HG03571 (cell line): ENCODE results near the gene KCNQ1OT1.

Experiments used
- ATAC-seq: cut with Tn5 transposase; IDR thresholded peaks from one replicate; pipeline ENCODE4 v1.9.1; 2021; ENCODE audit not compliant: unreplicated experiment

The KCNQ1OT1 gene

DNA sequence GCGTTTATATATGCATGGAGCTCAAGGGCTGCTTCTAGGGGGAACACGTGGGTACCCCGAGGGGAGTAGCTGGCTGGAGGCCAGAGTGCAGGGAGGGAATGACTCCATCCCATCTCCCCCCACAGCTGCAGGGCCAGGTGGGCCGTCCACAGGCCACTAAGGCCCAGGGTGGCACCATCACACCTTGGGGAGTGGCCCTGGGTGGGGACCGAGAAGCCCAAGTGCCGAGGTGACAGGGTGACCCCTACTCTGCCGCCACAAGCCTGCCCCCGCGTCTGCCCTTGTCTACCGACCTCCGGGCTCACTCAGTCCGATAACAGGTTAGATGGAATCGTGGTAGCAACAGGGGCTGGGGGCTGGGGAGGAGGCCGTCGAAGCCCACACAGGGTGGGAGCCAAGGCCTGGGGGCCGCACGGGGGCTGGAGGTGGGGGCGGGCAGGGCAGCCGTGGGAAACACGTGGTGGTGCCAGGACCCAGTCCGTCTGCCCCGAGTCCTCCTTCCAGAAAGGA, 125.7 kb downstream of the KCNQ1OT1 start:
- ATAC-seq = no peak

DNA sequence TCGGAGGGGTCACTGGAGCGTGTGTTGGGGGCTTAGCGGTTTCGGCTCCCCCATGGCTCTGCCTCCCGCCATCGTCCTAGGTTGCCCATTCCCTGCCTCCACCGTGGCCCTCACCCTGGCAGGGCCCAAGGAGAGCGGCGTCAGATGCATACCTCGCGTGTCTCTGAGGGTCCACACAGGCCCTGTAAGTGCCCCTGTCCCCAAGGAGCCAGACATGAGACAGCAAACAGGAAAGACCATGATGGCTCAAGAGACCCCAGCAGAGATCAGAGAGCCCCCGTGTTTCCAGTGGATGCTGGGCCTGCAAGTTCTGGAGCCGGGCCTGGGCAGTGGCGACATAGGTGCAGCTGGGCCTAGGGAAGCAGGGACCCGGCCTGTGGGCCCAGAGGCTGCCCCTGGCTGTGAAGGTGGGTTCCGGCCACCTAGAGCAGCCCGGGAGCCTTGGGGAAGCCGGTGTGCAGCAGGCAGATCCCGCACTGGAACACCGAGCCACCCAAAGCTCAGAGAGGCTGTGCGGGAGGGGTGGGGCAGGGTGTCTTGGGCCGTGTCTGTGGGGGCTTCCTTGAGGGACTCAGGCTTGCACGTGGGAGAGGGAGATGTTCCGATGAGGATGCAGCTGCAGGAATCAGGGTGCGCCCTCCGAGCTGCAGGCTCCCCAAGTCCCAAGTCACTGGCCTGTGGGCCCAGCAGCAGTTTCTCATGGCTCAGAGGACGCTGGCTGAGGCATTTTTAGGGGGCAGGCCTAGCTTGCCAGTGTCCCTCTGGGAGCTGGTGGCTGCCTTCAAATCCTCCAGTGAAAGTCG, 126.4 kb downstream of the KCNQ1OT1 start:
- no peak for ATAC-seq

DNA sequence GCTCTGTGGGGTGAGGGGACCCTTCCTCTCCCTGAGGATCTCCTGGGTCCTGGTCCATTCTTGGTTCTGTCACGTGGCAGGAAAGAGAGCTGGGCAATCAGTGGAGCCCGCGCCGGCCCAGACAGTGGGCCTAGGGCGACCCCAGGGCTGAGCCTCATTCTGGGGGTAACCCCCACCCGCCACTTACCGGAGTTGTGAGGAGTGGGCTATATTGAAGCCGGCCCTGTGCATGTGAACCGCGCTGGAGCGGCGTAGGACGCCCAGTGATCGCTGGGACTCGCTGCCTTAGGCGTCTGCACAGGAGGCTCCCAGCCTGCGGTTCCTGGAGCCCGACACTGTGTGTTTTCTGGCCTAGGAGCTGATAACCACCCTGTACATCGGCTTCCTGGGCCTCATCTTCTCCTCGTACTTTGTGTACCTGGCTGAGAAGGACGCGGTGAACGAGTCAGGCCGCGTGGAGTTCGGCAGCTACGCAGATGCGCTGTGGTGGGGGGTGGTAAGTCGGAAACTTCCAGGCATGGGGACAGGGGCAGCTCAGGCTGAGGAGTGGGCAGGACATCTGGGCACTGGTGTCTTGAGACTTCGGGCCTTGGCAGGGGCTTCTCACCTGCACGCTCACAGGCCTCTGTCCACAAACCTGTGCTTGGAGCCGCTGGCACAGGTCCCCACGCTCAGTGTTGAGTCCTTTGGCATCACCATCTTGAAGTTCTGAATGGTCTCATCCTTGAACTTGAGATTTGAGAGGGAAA, 127.1 kb downstream of the KCNQ1OT1 start:
- no peak for ATAC-seq

DNA sequence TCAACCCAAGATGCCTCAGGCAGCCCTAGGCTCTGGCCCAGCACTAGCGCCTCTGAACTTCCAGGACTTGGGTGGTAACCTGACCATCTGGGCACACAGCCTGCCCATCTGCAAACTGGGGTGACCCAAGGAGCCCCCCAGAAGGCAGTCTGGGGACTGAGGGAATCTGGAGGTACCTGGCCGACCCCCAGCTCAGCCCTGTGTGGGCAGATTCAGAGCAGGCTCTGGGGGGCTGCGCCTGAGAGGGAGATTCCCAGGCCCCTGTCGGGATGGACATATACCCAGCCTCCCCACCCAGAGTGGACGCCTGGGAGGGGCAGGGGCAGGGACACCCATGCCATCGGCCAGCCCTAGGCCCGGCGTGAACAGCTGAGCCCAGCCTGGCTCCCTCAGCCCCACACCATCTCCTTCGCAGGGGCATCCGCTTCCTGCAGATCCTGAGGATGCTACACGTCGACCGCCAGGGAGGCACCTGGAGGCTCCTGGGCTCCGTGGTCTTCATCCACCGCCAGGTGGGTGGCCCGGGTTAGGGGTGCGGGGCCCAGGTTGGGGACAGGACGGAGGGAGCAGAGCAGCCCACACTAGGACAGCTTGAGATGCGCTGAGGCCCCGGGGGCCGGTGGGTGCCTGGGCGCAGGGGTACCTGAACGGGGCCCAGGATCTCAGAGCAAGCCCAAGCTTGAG, 128.1 kb downstream of the KCNQ1OT1 start:
- ATAC-seq = no peak

DNA sequence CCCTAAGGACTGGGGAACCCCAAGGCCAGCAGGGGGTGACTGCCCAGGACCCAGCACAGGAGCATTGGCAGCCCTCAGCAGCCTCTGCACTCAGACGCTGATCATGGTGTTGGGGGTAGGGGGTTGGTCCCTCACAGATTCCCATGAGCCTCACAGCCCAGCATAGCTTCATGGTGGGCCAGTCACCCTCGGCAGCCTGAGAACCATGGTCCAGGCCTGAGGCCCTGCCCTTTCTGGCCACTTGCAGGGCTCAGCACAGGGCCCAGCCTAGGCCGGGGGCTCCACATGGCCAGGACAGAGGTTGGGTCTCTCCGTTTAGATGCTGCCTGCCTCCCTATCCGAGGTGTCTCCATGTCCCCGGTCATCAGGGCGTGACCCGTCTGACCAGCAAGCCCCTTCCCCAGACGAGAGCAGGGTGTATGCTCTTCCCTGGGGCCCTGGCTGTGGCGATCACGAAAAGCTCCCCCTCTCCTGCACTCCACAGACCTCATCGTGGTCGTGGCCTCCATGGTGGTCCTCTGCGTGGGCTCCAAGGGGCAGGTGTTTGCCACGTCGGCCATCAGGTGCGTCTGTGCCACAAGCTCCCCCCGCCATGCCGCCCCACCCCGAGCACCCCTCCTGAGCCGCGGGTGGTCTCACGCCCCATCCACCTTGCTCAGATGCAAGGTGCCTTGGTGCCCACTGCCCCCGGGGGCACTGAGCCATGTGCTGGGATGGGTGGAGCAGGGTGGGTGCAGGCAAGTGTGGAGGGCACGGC, 128.8 kb downstream of the KCNQ1OT1 start:
- ATAC-seq = no peak

DNA sequence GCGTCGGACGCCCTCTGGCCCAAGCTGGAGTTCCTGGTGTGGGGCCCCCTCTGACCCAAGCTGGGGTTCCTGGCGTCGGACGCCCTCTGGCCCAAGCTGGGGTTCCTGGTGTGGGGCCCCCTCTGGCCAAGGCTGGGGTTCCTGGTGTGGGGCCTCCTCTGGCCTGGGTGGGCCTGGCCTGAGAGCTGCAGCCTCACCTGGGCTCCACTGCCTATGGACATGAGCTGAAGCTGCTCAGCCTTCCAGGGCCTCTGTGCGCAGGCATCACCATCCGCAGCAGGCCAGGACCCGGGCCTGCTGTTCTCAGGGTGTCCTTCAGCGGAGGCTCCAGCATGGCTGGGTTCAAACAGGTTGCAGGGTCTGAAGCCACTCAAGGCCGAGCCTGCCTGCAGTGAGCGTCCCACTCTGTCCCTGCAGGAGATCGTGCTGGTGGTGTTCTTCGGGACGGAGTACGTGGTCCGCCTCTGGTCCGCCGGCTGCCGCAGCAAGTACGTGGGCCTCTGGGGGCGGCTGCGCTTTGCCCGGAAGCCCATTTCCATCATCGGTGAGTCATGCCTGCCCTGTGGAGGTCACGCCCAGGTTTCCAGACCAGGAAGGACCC, 129.5 kb downstream of the KCNQ1OT1 start:
- ATAC-seq = no peak

DNA sequence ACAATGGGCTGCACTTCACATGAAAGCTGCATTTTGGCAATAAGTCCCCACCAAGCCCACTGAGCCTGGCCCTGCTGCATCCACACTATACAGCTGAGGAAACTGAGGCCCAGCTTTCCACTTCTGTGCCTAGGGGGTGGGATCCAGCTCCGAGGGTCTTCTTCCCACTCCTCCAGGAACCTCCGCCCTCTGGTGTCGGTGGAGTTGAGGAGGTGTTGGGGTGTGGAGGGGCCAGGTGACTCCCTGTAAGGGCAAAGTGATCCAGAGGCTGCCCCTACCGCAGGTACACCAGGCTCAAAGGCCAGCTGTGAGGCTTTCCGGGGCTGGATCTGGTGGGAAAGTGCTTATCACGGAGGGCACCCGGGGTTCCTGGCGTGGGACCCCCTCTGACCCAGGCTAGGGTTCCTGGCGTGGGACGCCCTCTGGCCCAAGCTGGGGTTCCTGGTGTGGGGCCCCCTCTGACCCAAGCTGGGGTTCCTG, 130.0 kb downstream of the KCNQ1OT1 start:
- no peak for ATAC-seq

DNA sequence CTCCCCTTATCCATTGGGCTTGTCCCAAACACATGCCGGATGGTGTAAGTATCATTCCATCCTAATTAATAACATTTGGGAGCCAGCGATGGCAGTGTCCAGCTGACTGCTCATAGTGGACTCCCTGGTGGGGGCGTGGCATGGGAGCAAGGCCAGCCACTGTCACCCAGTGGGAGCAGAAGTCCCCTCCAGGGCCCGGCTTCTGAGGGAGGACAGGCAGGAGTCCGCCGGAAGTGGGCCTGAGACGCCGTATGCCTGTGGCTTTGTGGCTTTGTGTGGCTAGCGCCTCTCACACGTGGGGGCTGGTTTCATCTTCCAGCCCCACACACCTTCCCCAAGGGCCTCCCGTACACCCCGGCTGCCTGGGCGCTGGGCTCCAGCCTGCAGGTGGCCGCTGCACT, 130.5 kb downstream of the KCNQ1OT1 start:
- ATAC-seq = no peak

DNA sequence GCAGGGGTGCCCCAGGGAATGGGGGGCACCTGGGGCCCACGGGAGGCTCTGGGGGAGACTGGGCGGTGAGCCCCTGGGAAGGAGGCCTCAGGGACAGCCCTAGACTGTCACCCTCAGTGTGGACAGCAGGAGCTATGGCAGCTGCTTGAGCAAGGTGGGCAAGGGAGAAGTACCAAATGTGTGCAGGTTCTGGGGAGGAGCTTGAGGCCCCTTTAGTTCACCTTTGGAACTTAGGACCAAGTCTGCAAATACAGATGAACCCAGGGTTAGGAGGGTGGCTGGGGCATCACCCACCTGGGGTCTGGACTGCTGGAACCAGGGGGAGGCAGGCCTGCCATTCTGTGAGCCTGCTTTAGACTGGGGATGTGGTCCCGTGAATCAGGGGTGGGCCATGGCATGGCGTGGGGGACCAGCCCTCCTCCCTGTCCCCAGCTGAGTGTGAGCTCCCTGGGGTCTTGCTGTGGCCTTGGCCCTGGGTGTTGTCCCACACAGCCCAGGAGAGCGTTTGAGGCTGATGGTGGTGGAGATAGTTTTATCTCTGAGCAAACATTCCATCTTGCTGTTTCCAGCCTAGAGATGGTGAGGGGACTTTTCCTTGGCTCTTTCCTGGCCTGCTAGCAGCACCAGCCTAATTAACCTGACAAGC, 132.6 kb downstream of the KCNQ1OT1 start:
- no peak for ATAC-seq

DNA sequence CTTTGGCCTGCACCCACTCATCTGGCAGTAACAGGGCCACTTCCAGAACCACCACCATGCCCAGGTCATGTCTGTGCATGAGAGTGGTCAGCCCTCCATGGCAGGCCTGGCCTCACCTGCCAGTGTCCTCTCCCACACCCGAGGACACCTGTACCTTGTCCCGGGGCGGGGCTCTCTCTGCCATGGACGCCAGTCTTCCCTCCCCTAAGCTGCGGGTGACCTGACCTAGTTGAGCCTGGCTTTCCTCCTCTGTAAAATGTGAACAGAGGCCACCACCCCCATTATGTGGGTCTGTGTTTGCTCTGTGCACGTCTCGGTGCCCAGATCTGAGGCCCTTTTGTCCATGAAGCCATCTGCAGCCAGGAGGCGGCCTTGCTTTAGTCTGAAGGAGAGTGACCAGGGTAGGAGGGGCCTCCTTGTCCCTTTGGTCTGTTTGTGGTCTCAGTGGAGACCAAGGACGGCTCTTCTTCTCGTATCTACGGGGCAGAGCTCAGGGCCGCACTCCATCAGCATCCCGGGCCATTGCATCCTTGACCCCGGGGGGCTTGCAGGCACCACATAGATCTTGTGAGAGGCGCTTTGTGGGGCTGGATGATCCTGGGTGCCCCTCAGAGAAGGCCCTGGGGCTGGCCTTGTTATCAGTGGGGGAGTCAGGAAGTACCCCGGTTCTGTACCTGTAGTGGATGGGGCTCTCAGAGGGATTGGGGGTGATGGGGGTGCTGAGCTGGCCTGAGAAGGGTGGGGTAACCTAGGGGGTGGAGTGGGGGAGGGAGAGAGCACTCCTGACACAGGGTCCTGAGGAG, 133.4 kb downstream of the KCNQ1OT1 start:
- ATAC-seq = no peak

DNA sequence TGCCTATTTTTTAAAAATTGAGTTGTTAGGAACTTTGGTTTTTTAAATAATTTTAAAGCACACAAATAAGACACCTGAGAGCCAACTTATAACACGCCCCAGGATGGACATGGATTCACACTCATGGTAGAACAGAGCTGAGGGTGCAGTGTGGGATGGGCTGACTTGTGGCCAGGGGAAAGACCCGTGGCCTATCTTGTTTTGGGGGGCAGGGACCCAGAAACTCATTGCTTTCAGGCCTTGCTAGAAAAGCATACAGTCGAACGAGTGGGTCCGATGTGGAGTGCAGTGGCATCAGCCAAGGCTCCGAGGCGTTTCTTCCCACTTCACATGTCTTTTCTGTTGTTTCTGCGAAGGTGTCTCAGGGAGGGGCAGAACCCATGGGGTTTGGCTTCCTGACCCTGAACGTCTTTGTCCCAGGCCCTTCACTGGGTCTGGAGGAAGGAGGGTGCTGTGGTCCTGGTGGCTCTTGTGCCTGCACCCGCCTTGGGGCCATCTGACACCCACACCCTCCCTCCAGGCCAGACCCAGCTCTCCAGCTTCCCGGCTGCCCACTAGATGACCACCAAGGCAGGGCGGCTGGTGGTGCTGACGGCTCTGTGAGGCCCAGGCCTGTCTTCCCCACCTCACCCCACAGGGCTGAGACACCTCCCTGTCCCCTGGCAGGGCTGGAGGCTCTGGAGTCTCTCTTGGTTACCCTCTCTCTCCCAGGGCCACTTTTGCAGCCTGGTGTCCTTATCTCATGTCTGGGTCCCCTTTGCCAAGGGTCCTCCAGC, 134.2 kb downstream of the KCNQ1OT1 start:
- ATAC-seq = no peak

DNA sequence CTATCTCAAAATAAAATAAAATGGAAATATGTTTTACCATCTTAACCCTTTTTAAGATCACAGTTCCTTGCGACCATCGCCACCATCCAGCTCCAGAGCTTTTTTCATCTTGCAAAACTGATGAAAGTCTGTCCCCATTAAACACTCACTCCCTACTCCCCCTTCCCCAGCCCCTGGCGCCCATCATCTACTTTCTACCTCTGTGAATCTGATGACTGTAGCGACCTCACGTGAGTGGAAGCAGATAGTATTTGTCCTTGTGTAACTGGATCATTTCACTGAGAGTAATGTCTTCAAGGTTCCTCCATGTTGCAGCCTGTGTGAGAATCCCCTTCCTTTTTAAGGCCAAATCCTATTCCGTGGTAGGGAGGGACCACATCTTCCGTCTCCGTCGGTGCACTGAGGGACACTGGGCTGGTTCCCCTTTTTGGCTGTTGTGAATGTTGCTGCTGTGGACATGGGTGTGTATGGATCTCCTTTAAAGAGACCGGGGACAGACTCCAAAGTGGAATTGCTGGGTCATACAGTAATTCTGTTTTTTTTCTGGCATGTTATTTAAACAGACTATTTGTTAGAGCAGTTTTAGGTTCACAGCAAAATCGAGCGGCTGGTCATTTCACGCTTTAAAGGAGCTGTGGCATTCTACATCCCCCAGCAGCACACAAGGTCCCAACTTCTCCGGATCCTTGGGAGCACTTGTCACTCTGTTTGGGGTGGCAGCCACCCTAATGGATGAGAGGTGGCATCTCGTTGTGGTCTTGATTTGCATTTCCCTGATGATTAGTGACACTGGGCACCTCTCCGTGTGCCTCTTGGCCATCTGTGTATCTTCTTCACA, 135.0 kb downstream of the KCNQ1OT1 start:
- ATAC-seq = no peak

DNA sequence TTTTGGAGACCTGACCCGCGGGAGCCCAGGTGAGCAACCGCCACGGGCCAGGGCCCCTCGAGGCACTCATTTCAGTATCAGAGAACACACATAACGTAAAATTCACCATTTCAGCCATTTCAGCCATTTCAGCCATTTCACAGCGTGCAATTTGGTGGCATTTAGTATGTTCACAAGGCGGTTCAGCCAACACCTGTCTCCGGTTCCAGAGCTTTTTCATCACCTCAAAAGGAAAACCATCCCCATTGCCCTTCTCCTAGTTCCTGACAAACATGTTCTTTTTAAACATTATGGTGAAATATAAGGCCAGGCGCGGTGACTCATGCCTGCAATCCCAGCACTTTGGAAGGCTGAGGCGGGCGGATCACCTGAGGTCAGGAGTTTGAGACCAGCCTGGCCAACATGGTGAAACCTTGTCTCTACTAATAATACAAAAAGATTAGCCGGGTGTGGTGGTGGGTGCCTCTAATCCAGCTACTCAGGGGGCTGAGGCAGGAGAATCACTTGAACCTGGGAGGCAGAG, 135.7 kb downstream of the KCNQ1OT1 start:
- no peak for ATAC-seq

DNA sequence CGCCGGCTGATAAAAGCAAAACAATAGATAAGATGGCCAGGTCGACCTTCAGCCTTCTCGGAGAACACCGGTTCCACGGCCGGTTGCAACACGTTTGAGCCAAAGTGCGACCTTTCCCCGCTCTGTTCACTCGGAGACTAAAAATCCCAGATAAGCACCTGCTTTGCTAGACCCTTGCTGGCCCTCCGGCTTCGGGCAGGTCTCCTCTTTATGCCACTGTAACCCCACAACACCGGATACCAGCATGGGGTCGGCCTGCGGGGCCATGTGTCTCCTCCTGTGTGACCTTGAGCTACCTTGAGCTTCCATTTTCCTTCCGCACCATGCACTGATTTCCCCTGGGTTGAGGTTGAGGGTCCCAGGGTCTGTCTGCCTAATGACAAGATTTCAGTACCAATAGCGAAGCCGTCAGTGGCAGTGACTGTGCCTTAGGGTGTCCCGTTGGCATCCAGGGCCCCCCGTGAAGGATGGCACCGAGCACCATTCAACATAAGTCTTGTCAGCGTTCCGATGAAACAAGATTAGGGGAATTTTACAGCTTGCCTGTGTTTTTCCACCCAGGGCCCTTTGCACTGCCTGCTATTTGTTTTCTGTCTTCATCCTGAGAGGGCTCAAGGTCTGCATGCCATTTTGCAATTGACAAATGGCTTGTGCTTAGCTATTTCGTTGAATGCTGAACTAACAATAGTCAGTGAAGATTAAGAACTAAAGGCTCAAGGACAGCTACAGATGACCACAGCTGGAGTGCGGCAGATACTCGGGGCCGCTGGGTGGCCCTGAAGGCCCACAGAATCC, 136.4 kb downstream of the KCNQ1OT1 start:
- ATAC-seq = no peak

DNA sequence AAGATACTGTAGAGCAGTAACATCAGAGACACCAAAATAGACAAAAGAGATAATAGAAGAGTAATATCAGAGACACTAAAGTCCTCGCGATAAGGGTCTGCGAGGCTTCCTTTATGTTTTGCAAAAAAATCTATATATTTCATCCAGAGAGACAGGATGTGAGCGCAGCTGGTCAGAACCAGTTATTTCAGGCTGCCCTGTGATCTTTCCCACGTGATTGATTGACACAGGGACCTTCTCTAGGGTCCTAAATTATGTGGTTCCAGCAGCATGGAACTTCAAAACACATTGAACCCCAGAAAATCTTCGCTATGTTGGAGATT, 136.9 kb downstream of the KCNQ1OT1 start:
- no peak for ATAC-seq
